Uterus (tissue), 2 donors: ENCODE results near the gene SCAF8.

Experiments
- CTCF ChIP-seq, 4 experiments: fragments of 200-600 bp in 2 of 4; fragments of 450-650 bp in 2 of 4; sonication (generic) in 2 of 4; IDR thresholded peaks; one replicate each; pipeline ENCODE4 v1.5.1; 2016 to 2019; ENCODE audit warnings: antibody characterized with exemption in 4 of 4, mild to moderate bottlenecking in 2 of 4, moderate library complexity in 1 of 4
- POLR2A ChIP-seq, 2 donors: fragments of 450-650 bp; IDR thresholded peaks; one replicate each; pipeline ENCODE4 v1.6.1; 2016; ENCODE audit warnings: antibody characterized with exemption in 2 of 2, mild to moderate bottlenecking in 1 of 2, moderate library complexity in 1 of 2

- no peak for TF ChIP-seq CTCF (IDR thresholded peaks at IDR 0.05)
- no peak for TF ChIP-seq POLR2A (IDR thresholded peaks at IDR 0.05)
Observed at GRCh38 chr6:154758125-154758524, 24.9 kb downstream of the SCAF8 start.
